ENCODE measurements around the gene CMTM4.

GRCh38 chr16:66569131-66569530, 127.4 kb downstream of the CMTM4 start:
- TF ChIP-seq, protein P1, sequence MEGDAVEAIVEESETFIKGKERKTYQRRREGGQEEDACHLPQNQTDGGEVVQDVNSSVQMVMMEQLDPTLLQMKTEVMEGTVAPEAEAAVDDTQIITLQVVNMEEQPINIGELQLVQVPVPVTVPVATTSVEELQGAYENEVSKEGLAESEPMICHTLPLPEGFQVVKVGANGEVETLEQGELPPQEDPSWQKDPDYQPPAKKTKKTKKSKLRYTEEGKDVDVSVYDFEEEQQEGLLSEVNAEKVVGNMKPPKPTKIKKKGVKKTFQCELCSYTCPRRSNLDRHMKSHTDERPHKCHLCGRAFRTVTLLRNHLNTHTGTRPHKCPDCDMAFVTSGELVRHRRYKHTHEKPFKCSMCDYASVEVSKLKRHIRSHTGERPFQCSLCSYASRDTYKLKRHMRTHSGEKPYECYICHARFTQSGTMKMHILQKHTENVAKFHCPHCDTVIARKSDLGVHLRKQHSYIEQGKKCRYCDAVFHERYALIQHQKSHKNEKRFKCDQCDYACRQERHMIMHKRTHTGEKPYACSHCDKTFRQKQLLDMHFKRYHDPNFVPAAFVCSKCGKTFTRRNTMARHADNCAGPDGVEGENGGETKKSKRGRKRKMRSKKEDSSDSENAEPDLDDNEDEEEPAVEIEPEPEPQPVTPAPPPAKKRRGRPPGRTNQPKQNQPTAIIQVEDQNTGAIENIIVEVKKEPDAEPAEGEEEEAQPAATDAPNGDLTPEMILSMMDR (optimal IDR thresholded peaks at IDR 0.05 in 1 of 3, IDR thresholded peaks at IDR 0.05 in 1 of 3, conservative IDR thresholded peaks at IDR 0.05 in 1 of 3; ENCODE audit: extremely low read depth in 1 of 3, insufficient read depth in 2 of 3, low read length in 3 of 3): no peak
- TF ChIP-seq EZH2 (IDR thresholded peaks at IDR 0.05; ENCODE audit: low read length): no peak
